GM12892 (cell line): ENCODE data around the gene LCP2.
A peak's percentile ranks its signal among the peaks of the same experiment; 100 is the strongest.

ENCODE experiments used
- DNase-seq: peaks from one replicate; pipeline ENCODE4 v3.0.0; 2011; ENCODE audit not compliant: insufficient read length
- FAIRE-seq: peaks from 2 replicates; lab custom pipeline; 2011; peaks lifted over from hg19 to GRCh38; lab: Jason Lieb, UNC
- POLR2A ChIP-seq: IDR thresholded peaks from 2 replicates; pipeline ENCODE4 v1.6.1; 2011; ENCODE audit warnings: low read depth, low read length, control low read depth
- POLR2AphosphoS5 ChIP-seq: IDR thresholded peaks from 2 replicates; pipeline ENCODE4 v1.6.1; 2011; ENCODE audit warnings: low read depth, low read length, control low read depth
- TAF1 ChIP-seq: IDR thresholded peaks from 2 replicates; pipeline ENCODE4 v1.6.1; 2011; ENCODE audit warnings: low read depth, mild to moderate bottlenecking, control low read depth, low read length, borderline replicate concordance

The LCP2 gene

DNA sequence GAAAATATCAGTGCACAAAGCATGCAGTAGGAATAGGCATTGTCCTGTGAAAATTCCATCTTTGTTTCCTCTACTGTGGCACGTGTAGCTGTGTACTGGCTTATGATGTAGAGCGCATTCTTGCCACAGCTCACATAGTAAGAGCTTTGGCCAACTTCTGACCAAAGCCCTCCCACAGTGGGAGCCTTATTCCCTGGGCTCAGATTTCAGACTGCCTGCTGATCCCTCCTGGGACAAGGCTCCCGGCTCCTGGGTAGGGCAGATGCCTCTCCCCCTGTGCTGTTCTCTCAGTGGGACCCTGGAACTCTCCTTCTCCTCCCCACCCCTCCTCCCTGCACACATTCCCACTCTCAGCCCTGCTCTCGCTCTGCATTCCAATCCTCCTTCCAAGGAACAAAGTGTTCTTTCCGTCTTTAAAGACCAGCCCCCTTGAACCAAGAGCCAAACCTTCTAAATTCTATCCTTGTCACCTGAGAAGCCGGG lies 17.5 kb downstream of the LCP2 start:
- TF ChIP-seq POLR2A (no peak), POLR2AphosphoS5 (no peak)
- FAIRE-seq (no peak), DNase-seq (no peak)

- DNase-seq (no peak), FAIRE-seq (no peak)
- TF ChIP-seq TAF1 (no peak), POLR2A (no peak), POLR2AphosphoS5 (no peak)
Observed at GRCh38 chr5:170279459-170279817, 18.1 kb downstream of the LCP2 start.

DNA sequence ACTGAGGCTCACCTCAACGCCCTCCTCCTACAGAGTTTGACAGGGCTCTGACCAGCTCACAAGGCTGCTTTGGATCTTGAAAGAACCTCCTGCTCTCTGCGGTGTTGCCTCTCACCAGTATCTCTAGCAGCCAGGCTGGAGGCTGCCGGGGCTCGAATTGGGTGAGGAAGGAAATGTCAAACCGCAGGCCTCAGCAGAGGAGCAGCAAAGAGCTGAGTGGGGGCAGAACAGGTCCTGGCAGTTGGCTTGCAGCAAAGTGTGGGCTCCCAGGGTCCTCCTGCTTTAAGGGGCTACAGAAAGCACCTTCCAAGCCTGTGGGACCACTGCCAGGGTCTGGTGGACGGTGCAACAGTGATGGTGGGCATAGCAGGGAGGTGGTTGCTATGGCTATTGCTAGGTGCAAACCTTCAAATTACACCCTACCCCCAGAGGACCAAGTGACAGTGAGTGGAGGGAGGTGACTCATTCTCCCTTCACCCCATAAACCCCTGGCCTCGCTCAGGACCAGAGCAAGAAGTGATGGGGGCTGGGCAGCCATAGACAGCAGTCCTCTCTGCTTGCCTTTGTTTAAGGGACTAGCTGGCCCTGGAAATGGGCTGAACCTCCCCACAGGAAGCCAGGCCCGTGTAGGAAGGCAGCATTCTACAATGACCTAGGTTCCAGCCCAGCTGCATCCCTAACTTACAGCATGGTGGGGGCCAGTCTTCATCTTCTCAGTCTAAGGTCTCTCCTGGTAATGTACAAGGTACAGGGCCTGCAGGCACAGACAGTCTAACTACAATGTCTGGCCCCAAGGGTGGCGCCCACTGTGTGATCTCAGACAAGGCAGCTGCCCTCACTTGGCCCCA lies 18.7 kb downstream of the LCP2 start:
- FAIRE-seq (peak; percentile 95), DNase-seq (peak; percentile 60)
- TF ChIP-seq TAF1 (no peak), POLR2A (peak; percentile 35; the same call in 1 of the 2 replicates), POLR2AphosphoS5 (no peak)

DNA sequence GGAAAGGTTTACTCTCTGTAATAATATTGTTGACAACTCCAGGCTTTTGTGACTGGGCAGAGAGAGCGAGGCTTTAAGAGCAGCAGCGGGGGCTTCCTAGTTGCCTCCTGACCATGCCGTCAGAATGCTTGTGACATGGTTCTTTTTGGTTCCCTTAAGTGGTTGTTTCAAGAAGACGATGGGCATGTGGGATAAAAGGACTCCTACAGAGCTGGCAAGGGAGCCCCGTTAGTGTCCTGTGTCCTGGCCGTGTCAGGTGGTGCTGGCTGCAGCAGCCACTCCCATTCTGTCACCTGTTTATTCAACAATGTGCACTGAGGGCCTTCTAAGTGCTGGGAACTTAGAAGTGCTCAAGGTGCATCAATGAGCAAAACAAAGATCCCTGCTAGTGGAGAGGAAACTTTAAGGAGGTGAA lies 19.7 kb downstream of the LCP2 start:
- no peak for TF ChIP-seq POLR2A
- TF ChIP-seq TAF1: no peak
- TF ChIP-seq POLR2AphosphoS5: no peak
- DNase-seq: no peak
- FAIRE-seq: no peak

- no peak for DNase-seq
- FAIRE-seq: no peak
- TF ChIP-seq TAF1 (no peak), POLR2AphosphoS5 (no peak), POLR2A (no peak)
Observed at GRCh38 chr5:170276140-170276539, 21.4 kb downstream of the LCP2 start.

GRCh38 chr5:170275376-170275994 lies 22.1 kb downstream of the LCP2 start:
- TF ChIP-seq POLR2A (no peak), TAF1 (no peak), POLR2AphosphoS5 (no peak)
- FAIRE-seq (no peak), DNase-seq (no peak)

DNA sequence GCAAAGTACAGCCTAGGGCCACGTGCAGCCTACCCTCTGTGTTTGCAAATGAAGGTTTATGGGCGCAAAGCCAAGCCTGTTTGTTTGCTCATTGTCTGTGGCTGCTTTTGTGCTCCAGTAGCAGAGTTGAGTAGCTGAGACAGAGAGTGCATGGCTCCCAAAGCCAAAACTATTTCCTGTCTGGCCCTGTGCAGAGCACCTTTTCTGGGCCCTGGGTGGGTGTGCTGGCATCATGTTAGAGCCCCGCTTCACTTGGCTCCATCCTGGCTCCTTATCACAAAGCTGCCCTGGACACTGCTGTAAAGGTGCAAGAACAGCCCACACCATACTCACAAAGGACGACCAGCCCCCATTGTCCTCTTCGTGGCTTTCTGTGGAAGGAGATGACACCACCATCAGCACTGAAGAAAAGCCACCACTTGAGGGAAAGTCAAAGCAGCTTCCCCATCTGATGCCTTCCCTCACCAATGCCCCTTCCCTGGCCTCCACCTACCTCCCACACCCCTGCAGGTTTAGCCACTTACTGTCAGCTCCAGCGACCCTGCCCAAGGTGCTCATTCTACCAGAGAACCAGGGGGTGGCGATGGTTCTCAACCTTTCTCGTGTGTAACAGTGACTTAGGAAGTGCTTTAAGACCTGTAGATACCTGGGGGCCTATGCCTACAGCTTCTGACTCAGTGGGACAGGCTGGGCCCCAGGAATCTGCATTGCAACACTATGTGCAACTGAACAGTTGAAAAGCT lies 23.4 kb downstream of the LCP2 start:
- no peak for TF ChIP-seq POLR2A
- TF ChIP-seq TAF1: no peak
- no peak for TF ChIP-seq POLR2AphosphoS5
- FAIRE-seq (no peak), DNase-seq (no peak)

- no peak for TF ChIP-seq POLR2A
- no peak for TF ChIP-seq POLR2AphosphoS5
- TF ChIP-seq TAF1: no peak
- FAIRE-seq (no peak), DNase-seq (no peak)
Observed at GRCh38 chr5:170270293-170271069, 27.1 kb downstream of the LCP2 start.

- DNase-seq (no peak), FAIRE-seq (no peak)
- no peak; the same call in 1 of the 2 replicates for TF ChIP-seq POLR2AphosphoS5
- no peak for TF ChIP-seq TAF1
- TF ChIP-seq POLR2A: no peak
Observed at GRCh38 chr5:170269579-170269978, 28.0 kb downstream of the LCP2 start.

- TF ChIP-seq POLR2AphosphoS5: no peak; the same call in 1 of the 2 replicates
- no peak for TF ChIP-seq TAF1
- no peak; the same call in 1 of the 2 replicates for TF ChIP-seq POLR2A
- no peak for FAIRE-seq
- DNase-seq: no peak
Observed at GRCh38 chr5:170268884-170269283, 28.7 kb downstream of the LCP2 start.
